K562 treated with DMSO at 1 percent for 4 hours (cell line): ENCODE results near the gene MTMR3. TPM values are rescaled to one million over a fixed set of nuclear protein-coding genes. Genes with fewer than 3 reads are reported as not detected.

ENCODE experiments used
- total RNA-seq: library from RNA; unstranded; fragments of 300-600 nt; gene quantifications from 2 replicates; pipeline ENCODE4 v1.2.3, GENCODE V29; 2022; ENCODE audit not compliant: insufficient read depth

Gene MTMR3
- 14.0 and 17.8 TPM in 2 replicates for total RNA-seq

DNA sequence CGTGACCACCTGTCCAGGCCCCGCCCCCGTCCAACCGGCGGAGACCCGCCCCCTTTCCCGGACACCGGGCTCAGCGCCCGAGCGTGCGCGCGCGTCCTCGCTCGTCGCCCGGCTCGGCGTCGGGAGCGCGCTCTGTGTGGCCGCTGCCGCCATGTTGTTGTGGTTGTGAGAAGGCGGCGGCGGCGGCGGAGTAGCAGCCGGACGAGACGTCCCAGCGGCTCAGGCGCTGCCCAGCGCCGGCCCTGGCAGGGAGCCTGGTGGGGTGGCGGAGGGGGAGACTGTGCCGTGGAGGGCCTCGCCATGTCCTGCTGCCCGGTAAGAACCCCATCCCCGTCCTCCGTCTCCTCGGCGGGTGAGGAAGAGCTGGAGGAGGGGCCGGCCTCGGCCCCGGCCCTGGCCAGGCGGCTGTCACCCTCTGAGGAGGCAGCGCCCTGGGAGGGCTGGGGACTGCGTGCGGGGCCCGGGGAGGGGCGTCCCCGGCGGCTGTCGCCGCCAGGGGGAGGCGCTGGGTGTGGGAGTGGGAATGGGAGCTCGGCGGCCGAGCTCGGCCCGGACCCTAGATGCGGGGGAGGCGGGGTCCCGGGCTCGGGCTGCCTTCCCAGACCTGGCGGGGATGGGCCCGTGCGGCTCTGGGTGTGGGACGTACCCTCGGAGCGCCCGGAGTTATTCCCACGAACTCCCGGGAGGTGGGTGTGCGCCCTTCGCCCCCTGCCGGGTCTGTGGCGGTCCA lies at the start of gene MTMR3:
TSS of gene MTMR3 (plus strand) at position 130 of the 730 bp plus-strand sequence. CDS start 87,886 bp downstream, outside the sequence.

DNA sequence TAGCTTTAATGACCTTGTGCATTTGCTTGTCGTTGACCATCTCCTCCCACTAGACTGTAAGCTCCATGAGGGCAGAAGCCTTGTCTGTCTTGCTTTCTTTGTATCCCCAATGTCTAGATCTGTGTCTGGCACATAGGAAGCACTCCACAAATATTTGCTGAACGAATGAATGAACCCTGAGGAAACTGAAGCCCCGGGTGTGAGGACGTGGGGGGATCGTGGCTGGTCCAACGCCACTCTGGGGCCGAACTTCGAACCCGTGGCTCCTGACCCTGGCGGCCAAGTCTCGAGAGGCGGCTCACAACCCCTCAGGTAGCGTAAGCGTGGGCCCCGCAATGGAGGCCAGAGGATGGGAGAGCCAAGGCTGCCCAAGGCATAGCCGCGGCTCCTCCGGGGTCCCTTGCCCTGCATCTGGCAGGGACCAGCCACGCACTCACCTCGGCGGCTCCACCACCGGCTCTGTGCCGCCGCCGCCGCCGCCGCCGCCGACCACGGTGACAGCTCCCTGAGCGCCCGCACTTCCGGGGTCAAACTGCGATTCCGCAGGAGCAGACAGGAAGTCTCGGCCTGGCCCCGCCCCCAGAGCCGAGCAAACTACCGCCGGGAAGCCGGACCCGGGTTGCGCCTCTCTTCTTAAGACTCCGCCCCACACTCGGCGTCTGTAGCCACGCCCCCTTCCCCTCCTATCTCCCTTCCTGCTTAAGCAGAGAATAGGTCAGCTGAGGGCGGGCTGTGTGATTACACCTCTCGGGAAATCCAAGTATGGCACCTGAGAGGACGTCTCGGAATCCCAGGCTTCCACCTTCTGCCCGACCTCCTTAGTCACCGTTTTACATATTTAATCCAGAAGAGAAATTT lies 45.0 kb upstream of the MTMR3 start, which contains the start of gene ASCC2:
TSS of gene ASCC2 (minus strand) at position 534 of the 858 bp plus-strand sequence. CDS start 5,949 bp downstream, outside the sequence.

DNA sequence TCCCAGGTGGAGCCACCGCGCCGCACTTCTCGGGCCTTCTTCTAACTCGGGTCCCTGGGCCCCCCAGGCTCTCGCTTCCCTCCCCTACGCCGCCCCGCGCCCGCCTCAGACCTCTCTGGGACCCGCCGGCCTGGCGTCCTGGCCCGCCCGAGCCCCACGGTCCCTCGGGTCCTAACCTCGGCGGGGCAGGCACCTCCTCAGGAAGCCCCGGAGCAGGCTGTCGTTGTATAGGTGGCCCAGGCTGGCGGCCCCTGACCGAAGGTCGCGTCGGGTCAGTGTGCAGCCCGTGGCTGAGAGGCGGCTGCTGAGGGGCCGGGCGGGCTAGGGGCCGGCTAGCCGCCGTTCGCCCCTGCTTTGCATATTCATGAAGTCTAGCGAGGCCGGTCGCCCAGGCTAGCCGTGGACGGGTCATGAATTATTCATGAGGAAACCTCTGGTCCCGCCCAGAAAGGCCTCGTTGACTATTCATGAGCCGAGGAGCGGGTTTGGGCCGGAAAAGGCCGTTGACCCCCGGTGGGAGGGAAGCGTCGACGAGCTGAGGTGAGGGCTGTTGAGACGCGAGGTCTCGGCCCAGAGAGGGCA lies 197.1 kb downstream of the MTMR3 start, which contains the start of gene HORMAD2:
TSS of gene HORMAD2 (plus strand) at position 513 of the 582 bp plus-strand sequence. CDS start 13,489 bp downstream, outside the sequence.

Other genes with a start within 250 kb of the MTMR3 start
- gene CABP7, start 163.2 kb upstream of the MTMR3 start, total RNA-seq: not detected in 2 replicates
- gene ZMAT5, start 116.2 kb upstream of the MTMR3 start, total RNA-seq: 14.7 and 23.7 TPM in 2 replicates
- 75.6 and 91.1 TPM in 2 replicates for gene UQCR10, start 115.8 kb upstream of the MTMR3 start, total RNA-seq
- 33.9 and 42.2 TPM in 2 replicates for gene ASCC2, start 44.9 kb upstream of the MTMR3 start, total RNA-seq
- gene HORMAD2, start 197.3 kb downstream of the MTMR3 start, total RNA-seq: not detected in 2 replicates